ENCODE measurements around the gene EXOC4.
A peak's percentile ranks its signal among the peaks of the same experiment; 100 is the strongest.

EXOC4 gene

DNA sequence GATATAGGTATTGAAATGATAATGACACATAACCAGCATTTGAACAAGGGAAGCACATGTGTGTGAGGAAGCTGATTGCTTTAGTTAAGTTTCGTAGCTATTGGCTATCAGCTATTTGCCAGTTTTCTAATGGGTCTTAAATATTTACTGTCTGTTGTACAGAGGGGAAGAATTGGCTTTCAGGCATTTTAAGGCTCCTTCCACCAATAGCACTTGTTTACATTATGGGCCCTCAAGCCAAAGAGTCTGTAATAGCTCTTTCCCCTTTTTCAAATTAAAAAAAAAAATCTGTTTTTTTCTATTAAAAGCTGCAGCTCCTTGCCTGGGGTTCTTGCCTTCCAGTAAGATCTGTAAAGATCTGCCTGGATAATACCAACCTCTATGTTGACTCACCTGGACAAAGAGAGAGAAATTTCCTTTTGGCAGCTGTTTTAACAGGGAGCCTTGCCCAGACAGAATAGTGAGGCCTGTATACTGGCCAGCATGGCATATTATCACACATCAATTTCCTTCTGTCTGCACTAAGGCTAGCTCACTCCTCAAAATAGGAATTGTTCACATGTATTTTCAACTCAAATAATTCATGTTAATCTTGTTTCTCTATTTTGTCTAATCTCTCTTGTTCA lies 769.5 kb downstream of the EXOC4 start:
- TF ChIP-seq GATA3 (IDR thresholded peaks at IDR 0.05; ENCODE audit: low read depth, low read length) (no peak), GATA2 (IDR thresholded peaks at IDR 0.05; ENCODE audit: low read depth, low read length) (no peak)

DNA sequence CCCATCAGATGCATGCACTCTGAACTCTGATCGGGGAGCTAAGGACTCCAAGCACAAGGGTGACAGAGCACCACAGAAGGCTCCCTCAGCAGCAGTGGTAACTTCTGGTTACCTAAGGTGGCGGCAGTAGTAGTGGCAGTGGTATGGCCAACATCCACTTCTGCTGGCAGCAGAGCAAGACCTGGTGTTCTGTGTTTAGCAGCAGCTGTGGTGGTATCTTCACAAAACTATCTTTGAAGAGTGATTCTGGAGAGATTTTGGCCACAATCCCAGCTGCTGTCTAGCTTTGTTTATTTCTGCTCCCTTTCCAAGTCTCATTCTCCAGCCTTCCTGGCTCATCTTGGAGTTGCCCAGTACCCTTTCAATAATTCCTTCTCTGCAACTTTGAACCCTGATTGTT lies 771.9 kb downstream of the EXOC4 start:
- TF ChIP-seq GATA2 (IDR thresholded peaks at IDR 0.05; ENCODE audit: low read depth, low read length) (0 out of 2 replicates have a peak, but pooled peaks have one; percentile 36), GATA3 (IDR thresholded peaks at IDR 0.05; ENCODE audit: low read depth, low read length) (no peak)

DNA sequence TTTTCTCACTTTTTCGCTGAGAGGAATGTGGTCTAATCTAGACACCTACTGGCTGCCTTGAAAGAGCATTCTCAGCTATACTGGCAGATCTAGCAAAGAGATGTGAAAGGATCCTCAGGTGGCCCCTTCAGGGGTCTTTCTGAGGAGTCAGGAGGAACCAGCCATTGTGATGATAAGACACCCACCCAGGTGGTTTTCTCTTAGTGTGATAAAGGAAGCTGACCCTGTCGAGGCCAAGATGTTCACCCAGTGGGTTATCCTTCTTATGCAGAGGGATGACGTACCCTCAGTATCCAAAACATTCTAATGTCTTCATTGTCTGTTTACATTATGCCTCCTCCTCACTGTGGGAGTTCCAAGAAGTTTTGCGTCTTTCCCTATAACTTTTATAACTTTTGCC lies 776.0 kb downstream of the EXOC4 start:
- TF ChIP-seq GATA3 (IDR thresholded peaks at IDR 0.05; ENCODE audit: low read depth, low read length), result no peak
- no peak for TF ChIP-seq GATA2 (IDR thresholded peaks at IDR 0.05; ENCODE audit: low read depth, low read length)

DNA sequence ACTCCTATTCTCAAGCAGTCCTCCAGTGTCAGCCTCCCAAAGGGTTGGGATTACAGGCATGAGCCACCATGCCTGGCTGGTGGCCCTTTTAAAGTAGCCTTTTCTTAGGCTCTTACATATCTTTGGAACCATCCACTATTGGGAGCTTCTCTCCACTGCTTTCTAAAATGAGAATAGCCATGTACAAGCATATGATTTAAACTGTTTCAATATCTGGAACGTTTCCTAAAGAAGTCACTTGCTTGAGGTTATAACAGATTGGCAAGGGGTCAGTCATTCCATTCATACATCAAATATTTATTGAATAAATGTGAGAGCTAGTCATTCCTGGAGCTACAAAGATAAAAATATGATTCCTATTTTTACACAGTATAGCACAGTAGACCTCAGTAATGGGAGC lies 776.9 kb downstream of the EXOC4 start:
- TF ChIP-seq GATA3 (IDR thresholded peaks at IDR 0.05; ENCODE audit: low read depth, low read length) (no peak), GATA2 (IDR thresholded peaks at IDR 0.05; ENCODE audit: low read depth, low read length) (no peak)

DNA sequence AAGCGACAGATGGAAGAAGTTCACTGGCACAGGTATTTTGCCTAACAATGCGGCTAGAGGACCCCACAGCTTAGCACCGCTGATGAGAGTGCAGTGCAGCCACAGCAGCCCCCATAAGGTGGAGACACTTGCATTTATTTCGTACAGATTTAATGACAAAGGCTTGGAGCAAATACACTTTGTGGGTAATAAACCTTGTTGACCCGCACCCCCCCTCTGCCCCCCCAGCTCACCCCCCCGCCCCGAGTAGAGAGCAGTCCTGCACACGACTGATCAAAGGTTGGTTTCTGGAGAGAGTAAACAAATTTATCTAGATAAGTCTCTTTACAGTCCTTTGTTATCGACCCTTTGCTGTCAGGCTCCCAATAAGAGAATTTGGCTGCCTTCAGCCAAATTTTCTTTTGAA lies 777.6 kb downstream of the EXOC4 start:
- TF ChIP-seq GATA2 (IDR thresholded peaks at IDR 0.05; ENCODE audit: low read depth, low read length) (no peak), GATA3 (IDR thresholded peaks at IDR 0.05; ENCODE audit: low read depth, low read length) (no peak)

DNA sequence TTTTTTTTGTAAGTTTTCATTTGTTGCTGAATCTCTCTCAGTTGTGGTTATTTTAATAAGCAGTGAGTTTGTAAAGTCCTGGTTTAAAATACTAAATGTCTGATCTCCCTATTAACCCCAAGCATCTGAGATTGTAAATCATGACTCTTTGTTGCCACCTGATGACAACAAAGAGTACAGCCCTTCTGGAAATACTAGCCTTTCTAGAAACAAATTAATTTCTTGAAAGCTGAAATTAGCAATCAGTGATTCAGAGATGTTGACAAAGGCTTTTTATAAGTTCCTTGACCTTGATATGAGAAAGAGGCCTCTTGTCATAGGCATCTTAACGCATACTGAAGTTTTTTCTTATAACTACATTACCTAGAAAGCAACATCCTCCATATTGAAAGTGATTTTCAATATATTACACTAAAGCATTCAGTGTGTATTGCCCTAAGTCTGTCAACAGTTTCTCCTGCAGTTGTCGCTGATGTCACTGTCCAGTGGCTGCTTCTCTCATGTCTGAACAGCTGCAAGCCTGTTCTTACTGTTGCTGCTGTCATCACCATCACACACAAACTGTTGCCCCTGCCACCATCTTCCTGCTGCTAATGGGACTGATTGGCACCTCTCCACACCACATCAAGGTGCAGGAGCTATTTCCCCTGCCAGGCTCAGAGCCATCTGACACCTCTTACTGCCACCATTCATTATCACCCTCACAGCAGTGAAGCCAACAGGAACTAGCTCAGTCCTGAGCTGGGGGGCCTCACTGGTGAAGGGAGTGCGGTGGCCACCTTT lies 779.1 kb downstream of the EXOC4 start:
- no peak for TF ChIP-seq GATA3 (IDR thresholded peaks at IDR 0.05; ENCODE audit: low read depth, low read length)
- no peak for TF ChIP-seq GATA2 (IDR thresholded peaks at IDR 0.05; ENCODE audit: low read depth, low read length)

DNA sequence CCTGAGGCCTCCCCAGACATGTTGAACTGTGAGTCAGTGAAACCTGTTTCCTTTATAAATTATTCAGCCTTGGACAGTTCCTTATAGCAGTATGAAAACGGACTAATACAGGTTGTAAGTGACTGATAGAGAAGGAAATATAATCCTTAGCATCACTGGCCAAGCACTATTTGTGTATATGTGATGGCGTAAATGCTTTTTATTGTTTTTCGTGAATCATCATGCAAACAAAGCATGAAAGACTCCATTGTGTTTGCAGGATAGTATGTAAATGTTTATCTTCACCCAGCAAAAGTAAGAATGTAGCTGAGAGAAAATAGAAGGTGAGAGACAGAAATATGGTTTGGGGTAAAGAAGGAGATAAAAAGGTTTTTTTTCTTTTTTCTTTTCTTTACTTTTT lies 781.8 kb downstream of the EXOC4 start:
- TF ChIP-seq GATA2 (IDR thresholded peaks at IDR 0.05; ENCODE audit: low read depth, low read length) (no peak), GATA3 (IDR thresholded peaks at IDR 0.05; ENCODE audit: low read depth, low read length) (no peak)

DNA sequence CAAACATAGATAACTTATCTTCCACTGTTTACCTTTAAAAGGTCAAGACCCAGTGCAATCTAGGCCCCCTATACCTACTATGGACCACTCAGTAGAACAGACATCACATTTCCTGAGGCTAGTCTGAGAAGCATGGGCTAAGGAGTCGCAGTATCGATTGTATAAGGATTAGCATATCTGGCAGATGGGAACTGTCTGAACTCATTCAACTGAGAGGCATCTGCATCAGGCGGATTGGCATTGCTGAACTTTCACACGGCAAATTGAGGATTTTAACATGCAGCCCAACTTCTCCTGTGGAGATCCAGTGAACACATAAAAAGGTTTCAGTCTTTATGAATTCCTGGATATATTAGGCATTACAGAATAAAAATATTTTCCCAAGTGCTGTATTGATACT lies 785.1 kb downstream of the EXOC4 start:
- TF ChIP-seq GATA3 (IDR thresholded peaks at IDR 0.05; ENCODE audit: low read depth, low read length) (no peak), GATA2 (IDR thresholded peaks at IDR 0.05; ENCODE audit: low read depth, low read length) (no peak)

DNA sequence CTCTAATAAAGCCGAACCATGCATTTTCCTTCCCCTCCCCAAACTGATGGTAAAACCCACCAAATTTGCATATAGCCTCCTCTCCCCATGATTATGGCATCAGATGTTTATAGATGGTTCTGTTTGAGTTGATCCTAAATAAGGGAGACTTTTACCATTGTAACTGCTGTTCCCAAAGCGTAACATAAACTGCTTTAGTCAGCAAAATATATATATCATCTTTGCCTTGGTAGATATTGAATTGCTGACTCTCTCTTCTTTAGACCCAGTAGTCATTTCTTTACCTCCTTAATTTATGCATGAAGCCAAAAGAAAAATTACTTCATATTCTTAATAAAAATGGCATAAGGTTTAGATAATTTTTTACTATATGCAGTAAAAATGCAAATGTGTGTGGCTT lies 788.1 kb downstream of the EXOC4 start:
- TF ChIP-seq GATA3 (IDR thresholded peaks at IDR 0.05; ENCODE audit: low read depth, low read length) (no peak), GATA2 (IDR thresholded peaks at IDR 0.05; ENCODE audit: low read depth, low read length) (no peak)

DNA sequence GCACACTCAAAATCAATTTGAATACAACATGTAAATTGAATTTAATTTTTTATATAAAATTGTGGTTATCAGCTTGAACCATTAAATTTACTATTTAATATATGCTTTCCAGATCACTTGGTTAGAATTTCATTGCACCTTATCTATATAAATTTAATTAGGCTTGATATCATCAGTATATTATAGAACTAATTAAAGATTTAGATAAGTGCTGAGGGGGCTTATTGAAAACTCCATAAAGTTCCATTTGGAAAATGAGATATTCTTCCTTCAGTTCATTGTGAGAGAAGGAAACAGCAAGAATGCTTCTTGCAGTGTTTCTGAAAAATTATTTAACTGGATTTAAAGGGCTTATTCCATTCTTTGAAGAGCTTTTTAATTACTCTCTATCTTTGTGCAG lies 788.6 kb downstream of the EXOC4 start:
- TF ChIP-seq GATA3 (IDR thresholded peaks at IDR 0.05; ENCODE audit: low read depth, low read length) (no peak), GATA2 (IDR thresholded peaks at IDR 0.05; ENCODE audit: low read depth, low read length) (no peak)

DNA sequence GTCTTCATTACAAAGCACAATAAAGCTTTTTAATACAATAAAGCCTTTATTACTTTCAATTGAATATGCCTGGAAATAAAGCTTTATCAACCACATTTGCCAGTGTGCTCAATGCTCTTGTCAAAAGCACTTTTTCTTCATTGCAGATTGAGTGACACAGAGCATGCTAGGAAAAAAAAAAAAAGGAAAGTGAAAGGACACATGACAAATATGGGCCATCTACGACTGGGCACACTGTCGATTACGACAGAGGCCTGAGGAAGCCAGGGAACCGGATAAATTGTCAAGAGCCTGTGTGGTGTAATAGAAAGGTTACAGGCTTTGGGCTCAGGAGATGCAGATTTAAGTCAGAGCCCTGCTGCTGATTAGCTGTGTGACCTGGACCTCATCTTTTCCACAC lies 789.4 kb downstream of the EXOC4 start:
- TF ChIP-seq GATA3 (IDR thresholded peaks at IDR 0.05; ENCODE audit: low read depth, low read length) (no peak), GATA2 (IDR thresholded peaks at IDR 0.05; ENCODE audit: low read depth, low read length) (no peak)

DNA sequence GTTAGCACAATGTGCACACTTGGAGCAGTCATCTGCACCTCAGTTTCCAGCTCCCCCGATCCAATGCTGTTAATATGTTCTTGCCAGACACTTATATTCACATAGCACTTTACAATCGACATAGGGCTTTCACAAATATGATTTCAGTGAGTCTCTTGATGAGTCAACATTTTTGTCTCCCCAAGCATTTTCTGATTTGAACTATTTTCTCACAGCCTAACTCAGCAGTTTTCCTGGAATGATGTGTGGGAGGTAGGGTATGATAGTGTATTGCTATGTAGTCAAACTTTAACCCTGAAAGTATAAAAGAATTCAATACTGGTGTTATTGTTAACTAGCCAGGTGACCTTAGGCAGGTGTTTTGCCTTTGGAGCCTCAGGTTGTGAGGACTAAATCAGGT lies 791.8 kb downstream of the EXOC4 start:
- TF ChIP-seq GATA3 (IDR thresholded peaks at IDR 0.05; ENCODE audit: low read depth, low read length) (no peak), GATA2 (IDR thresholded peaks at IDR 0.05; ENCODE audit: low read depth, low read length) (no peak)

DNA sequence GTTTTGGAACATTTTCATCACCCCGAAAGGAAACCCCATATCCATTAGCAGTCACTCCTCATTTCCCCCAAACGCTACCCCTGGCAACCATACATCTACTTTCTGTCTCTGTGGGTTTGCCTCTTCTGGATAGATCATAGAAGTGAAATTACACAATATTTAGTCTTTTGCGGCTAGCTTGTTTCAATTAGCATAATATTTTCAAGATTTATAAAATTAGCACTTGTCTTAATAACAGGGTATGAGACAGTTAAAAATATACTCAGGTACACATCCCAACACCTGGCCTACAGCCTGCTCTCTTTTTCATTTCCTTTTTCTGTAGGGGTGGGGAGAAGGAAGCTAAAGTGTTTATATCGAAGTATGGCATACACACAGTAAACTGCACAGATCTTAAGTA lies 792.8 kb downstream of the EXOC4 start:
- TF ChIP-seq GATA3 (IDR thresholded peaks at IDR 0.05; ENCODE audit: low read depth, low read length), result no peak
- TF ChIP-seq GATA2 (IDR thresholded peaks at IDR 0.05; ENCODE audit: low read depth, low read length), result no peak

DNA sequence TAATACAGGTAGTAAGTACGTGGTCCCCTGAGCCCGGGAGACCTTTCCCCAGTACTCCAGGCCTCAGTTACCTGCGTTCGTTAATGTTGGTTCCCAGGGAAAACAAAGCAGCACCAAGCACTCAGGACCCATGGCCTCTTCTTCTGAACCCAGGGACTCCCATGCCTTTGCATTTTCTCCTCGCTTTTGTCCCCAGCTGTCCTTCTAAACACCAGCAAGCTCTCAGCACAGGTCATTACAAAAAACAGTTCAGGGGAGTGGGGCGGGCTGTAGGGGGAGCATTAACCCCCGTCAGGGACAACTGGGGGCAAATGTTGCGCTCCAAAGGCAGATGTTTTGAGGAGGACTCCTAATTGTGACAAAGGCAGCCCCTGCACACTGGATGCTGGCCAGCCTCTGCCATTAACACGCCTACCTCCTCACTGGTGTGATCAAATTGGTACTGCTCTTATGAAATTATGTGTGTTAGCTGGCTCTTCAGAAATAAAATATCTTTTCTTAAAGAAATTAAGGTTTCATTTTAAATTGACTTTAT lies 793.8 kb downstream of the EXOC4 start:
- TF ChIP-seq GATA3 (IDR thresholded peaks at IDR 0.05; ENCODE audit: low read depth, low read length) (no peak), GATA2 (IDR thresholded peaks at IDR 0.05; ENCODE audit: low read depth, low read length) (no peak)

DNA sequence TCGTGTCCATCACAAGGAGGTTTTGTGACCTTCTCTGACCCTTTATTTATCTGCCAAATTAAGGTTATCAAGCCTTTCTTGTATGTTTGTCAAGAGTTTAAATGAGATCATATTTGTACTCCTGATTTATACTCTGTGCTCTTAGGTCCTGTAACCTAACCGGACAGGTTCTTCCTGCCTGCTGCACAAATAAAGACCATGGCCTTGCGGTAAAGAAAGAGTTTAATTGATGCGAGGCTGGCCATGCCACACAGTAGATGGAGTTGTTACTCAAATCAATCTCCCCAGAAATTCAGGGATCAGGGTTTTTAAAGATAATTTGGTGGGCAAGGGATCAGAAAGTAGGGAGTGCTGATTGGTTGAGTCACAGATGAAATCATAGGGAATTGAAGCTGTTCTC lies 794.8 kb downstream of the EXOC4 start:
- TF ChIP-seq GATA2 (IDR thresholded peaks at IDR 0.05; ENCODE audit: low read depth, low read length) (no peak), GATA3 (IDR thresholded peaks at IDR 0.05; ENCODE audit: low read depth, low read length) (no peak)

Data from SH-SY5Y (cell line).